Measurements from ENCODE around the gene ARHGAP6.

Gene ARHGAP6

GRCh38 chrX:11346121-11346682 lies 319.5 kb downstream of the ARHGAP6 start:
- no peak for TF ChIP-seq Cebpa-rat (IDR thresholded peaks at IDR 0.05)
- peaks cover 74% of the 10 kb centered on the region for H3K27me3 ChIP-seq
- H3K4me1 ChIP-seq, result peaks cover 8% of the 10 kb centered on the region; the same call in 1 of the 2 replicates
- H3K9ac ChIP-seq, result no peak overlapping the region
- H4K20me1 ChIP-seq, result no peaks in the 10 kb centered on the region
- H3K9me3 ChIP-seq, result no peaks in the 10 kb centered on the region
- H3K4me3 ChIP-seq, result no peak overlapping the region
- no peak overlapping the region for H3K27ac ChIP-seq
- H3K36me3 ChIP-seq, result no peaks in the 10 kb centered on the region
- no peak overlapping the region for H3K4me2 ChIP-seq

GRCh38 chrX:11342673-11343072 lies 323.0 kb downstream of the ARHGAP6 start:
- Histone ChIP-seq H3K27ac (no peak overlapping the region), H3K4me1 (peaks cover 10% of the 10 kb centered on the region; the same call in 1 of the 2 replicates), H3K4me2 (no peak overlapping the region), H3K27me3 (peaks cover 75% of the 10 kb centered on the region), H3K36me3 (no peaks in the 10 kb centered on the region), H3K4me3 (no peak overlapping the region), H3K9me3 (no peaks in the 10 kb centered on the region), H3K9ac (no peak overlapping the region), H4K20me1 (no peaks in the 10 kb centered on the region)
- no peak for TF ChIP-seq Cebpa-rat (IDR thresholded peaks at IDR 0.05)

GRCh38 chrX:11341274-11342201 lies 324.2 kb downstream of the ARHGAP6 start:
- peaks cover 13% of the 10 kb centered on the region; the same call in 1 of the 2 replicates for H3K4me1 ChIP-seq
- no peaks in the 10 kb centered on the region for H4K20me1 ChIP-seq
- peaks cover 77% of the 10 kb centered on the region for H3K27me3 ChIP-seq
- no peak for TF ChIP-seq Cebpa-rat (IDR thresholded peaks at IDR 0.05)
- H3K4me3 ChIP-seq, result no peak overlapping the region
- H3K36me3 ChIP-seq, result no peaks in the 10 kb centered on the region
- H3K4me2 ChIP-seq, result 0 out of 2 replicates have a peak overlapping the region, but pooled peaks have one; percentile 14
- no peak overlapping the region for H3K9ac ChIP-seq
- no peaks in the 10 kb centered on the region for H3K9me3 ChIP-seq
- peak overlapping the region; percentile 19; the same call in 1 of the 2 replicates for H3K27ac ChIP-seq

- Histone ChIP-seq H3K9ac (no peak overlapping the region), H4K20me1 (no peaks in the 10 kb centered on the region), H3K4me2 (no peak overlapping the region), H3K9me3 (no peaks in the 10 kb centered on the region; the same call in 1 of the 2 replicates), H3K36me3 (no peaks in the 10 kb centered on the region), H3K4me3 (no peak overlapping the region), H3K27ac (no peak overlapping the region), H3K27me3 (peaks cover 81% of the 10 kb centered on the region), H3K4me1 (peaks cover 19% of the 10 kb centered on the region; the same call in 1 of the 2 replicates)
- no peak for TF ChIP-seq Cebpa-rat (IDR thresholded peaks at IDR 0.05)
Measured at GRCh38 chrX:11337292-11338009, 328.3 kb downstream of the ARHGAP6 start.

- peak overlapping the region; percentile 24; the same call in 1 of the 2 replicates for H3K4me2 ChIP-seq
Measured at GRCh38 chrX:11336201-11336600, 329.5 kb downstream of the ARHGAP6 start.

GRCh38 chrX:11334165-11334564 lies 331.6 kb downstream of the ARHGAP6 start:
- Histone ChIP-seq H3K27ac (no peak overlapping the region), H3K4me3 (no peak overlapping the region), H3K36me3 (no peaks in the 10 kb centered on the region), H3K9me3 (no peaks in the 10 kb centered on the region; the same call in 1 of the 2 replicates), H3K4me2 (no peak overlapping the region), H3K27me3 (peaks cover 90% of the 10 kb centered on the region), H3K4me1 (peaks cover 9% of the 10 kb centered on the region; the same call in 1 of the 2 replicates), H3K9ac (no peak overlapping the region), H4K20me1 (no peaks in the 10 kb centered on the region; the same call in 1 of the 2 replicates)
- no peak for TF ChIP-seq Cebpa-rat (IDR thresholded peaks at IDR 0.05)

More at GRCh38 chrX:11336201-11336600, 329.5 kb downstream of the ARHGAP6 start:
- H3K27me3 ChIP-seq, result peaks cover 85% of the 10 kb centered on the region
- no peaks in the 10 kb centered on the region; the same call in 1 of the 2 replicates for H3K9me3 ChIP-seq
- no peaks in the 10 kb centered on the region for H3K36me3 ChIP-seq
- no peaks in the 10 kb centered on the region for H4K20me1 ChIP-seq
- TF ChIP-seq Cebpa-rat (IDR thresholded peaks at IDR 0.05), result no peak
- H3K4me1 ChIP-seq, result peaks cover 11% of the 10 kb centered on the region; the same call in 1 of the 2 replicates
- no peak overlapping the region for H3K27ac ChIP-seq
- no peak overlapping the region for H3K9ac ChIP-seq
- H3K4me3 ChIP-seq, result no peak overlapping the region

- Histone ChIP-seq H3K27me3 (peaks cover 92% of the 10 kb centered on the region), H4K20me1 (no peaks in the 10 kb centered on the region; the same call in 1 of the 2 replicates), H3K9me3 (no peaks in the 10 kb centered on the region; the same call in 1 of the 2 replicates), H3K27ac (no peak overlapping the region), H3K9ac (no peak overlapping the region), H3K4me2 (no peak overlapping the region), H3K4me3 (no peak overlapping the region), H3K36me3 (no peaks in the 10 kb centered on the region), H3K4me1 (peaks cover 8% of the 10 kb centered on the region; the same call in 1 of the 2 replicates)
- TF ChIP-seq Cebpa-rat (IDR thresholded peaks at IDR 0.05), result no peak
Measured at GRCh38 chrX:11331788-11332187, 333.9 kb downstream of the ARHGAP6 start.

- Histone ChIP-seq H3K9ac (no peak overlapping the region), H3K27me3 (peaks cover 89% of the 10 kb centered on the region), H3K27ac (no peak overlapping the region), H3K4me1 (no peaks in the 10 kb centered on the region), H4K20me1 (no peaks in the 10 kb centered on the region; the same call in 1 of the 2 replicates), H3K4me3 (no peak overlapping the region), H3K4me2 (no peak overlapping the region), H3K36me3 (no peaks in the 10 kb centered on the region), H3K9me3 (peaks cover 5% of the 10 kb centered on the region)
- TF ChIP-seq Cebpa-rat (IDR thresholded peaks at IDR 0.05), result no peak
Measured at GRCh38 chrX:11329021-11329420, 336.7 kb downstream of the ARHGAP6 start.

GRCh38 chrX:11328134-11328533 lies 337.6 kb downstream of the ARHGAP6 start:
- Histone ChIP-seq H3K9me3 (peaks cover 13% of the 10 kb centered on the region), H3K36me3 (no peaks in the 10 kb centered on the region), H3K9ac (no peak overlapping the region), H3K4me1 (no peaks in the 10 kb centered on the region), H3K4me3 (no peak overlapping the region), H3K4me2 (no peak overlapping the region), H3K27ac (no peak overlapping the region), H4K20me1 (no peaks in the 10 kb centered on the region; the same call in 1 of the 2 replicates), H3K27me3 (peaks cover 89% of the 10 kb centered on the region)
- TF ChIP-seq Cebpa-rat (IDR thresholded peaks at IDR 0.05), result no peak

Data from BLaER1 (cell line).